ENCODE data around the gene MRPL17.

MRPL17 gene

GRCh38 chr11:6656584-6656915, 26.6 kb downstream of the MRPL17 start:
- no peak overlapping the region for H3K27ac ChIP-seq
- TF ChIP-seq ZFX (IDR thresholded peaks at IDR 0.05) (no peak), CTCF (conservative IDR thresholded peaks at IDR 0.05) (no peak)

- H3K27ac ChIP-seq, result no peak within 1 kb of the TSS
- no peak for TF ChIP-seq ZFX (IDR thresholded peaks at IDR 0.05)
- no peak for TF ChIP-seq CTCF (conservative IDR thresholded peaks at IDR 0.05)
These were observed 27.2 kb downstream of the MRPL17 start, which contains the start of gene DCHS1 for GRCh38 chr11:6655790-6656583. Gene DCHS1 (minus strand): TSS chr11:6655809. CDS start chr11:6641613, 14,196 bp downstream.

- H3K27ac ChIP-seq, result no peak overlapping the region
- TF ChIP-seq CTCF (conservative IDR thresholded peaks at IDR 0.05) (no peak), ZFX (IDR thresholded peaks at IDR 0.05) (no peak)
These were observed 27.9 kb downstream of the MRPL17 start for GRCh38 chr11:6655020-6655789.

- TF ChIP-seq ZFX (IDR thresholded peaks at IDR 0.05), result no peak
- TF ChIP-seq CTCF (conservative IDR thresholded peaks at IDR 0.05), result no peak
These were observed 28.7 kb downstream of the MRPL17 start for GRCh38 chr11:6654281-6655019.

GRCh38 chr11:6653656-6654055, 29.5 kb downstream of the MRPL17 start:
- H3K27ac ChIP-seq, result no peak overlapping the region
- TF ChIP-seq CTCF (conservative IDR thresholded peaks at IDR 0.05), result no peak
- TF ChIP-seq ZFX (IDR thresholded peaks at IDR 0.05), result no peak

More at GRCh38 chr11:6654281-6655019, 28.7 kb downstream of the MRPL17 start:
- H3K27ac ChIP-seq, result no peak overlapping the region

- no peak overlapping the region for H3K27ac ChIP-seq
- no peak for TF ChIP-seq ZFX (IDR thresholded peaks at IDR 0.05)
- no peak for TF ChIP-seq CTCF (conservative IDR thresholded peaks at IDR 0.05)
These were observed 30.0 kb downstream of the MRPL17 start for GRCh38 chr11:6653097-6653496.

All from C4-2B (cell line).